H1 (cell line): ENCODE data around the gene CD48. TPM values are rescaled to one million over a fixed set of nuclear protein-coding genes. Genes with fewer than 3 reads are reported as not detected.

Experiments
- CHD7 ChIP-seq: fragments of 300-600 bp; sonication (generic); IDR thresholded peaks from 2 replicates; pipeline ENCODE4 v1.7.1; 2012; ENCODE audit warnings: low read length, moderate library complexity, mild to moderate bottlenecking, inconsistent platforms; ENCODE audit not compliant: insufficient replicate concordance
- CREB1 ChIP-seq: IDR thresholded peaks from 2 replicates; pipeline ENCODE4 v1.6.1; 2012; ENCODE audit warnings: inconsistent platforms
- EGR1 ChIP-seq: IDR thresholded peaks from 2 replicates; pipeline ENCODE4 v1.6.1; 2011; ENCODE audit warnings: low read depth, low read length, borderline replicate concordance
- EZH2 ChIP-seq: fragments of 200-600 bp; sonication (generic); IDR thresholded peaks from 2 replicates; pipeline ENCODE4 v1.7.1; 2012; ENCODE audit warnings: low read depth, mild to moderate bottlenecking, moderate library complexity, low read length, inconsistent platforms; ENCODE audit not compliant: severe bottlenecking
- HDAC6 ChIP-seq: IDR thresholded peaks from one replicate; pipeline ENCODE4 v1.7.1; 2012; ENCODE audit warnings: low read depth, mild to moderate bottlenecking, inconsistent platforms, low read length, moderate library complexity
- MAFK ChIP-seq: IDR thresholded peaks from 2 replicates; pipeline ENCODE4 v1.6.1; 2012; ENCODE audit warnings: low read depth, mild to moderate bottlenecking, improper control_type of control experiment, low read length
- POU5F1 ChIP-seq: IDR thresholded peaks from 2 replicates; pipeline ENCODE4 v1.6.1; 2011; ENCODE audit warnings: low read depth, mild to moderate bottlenecking, low read length, moderate library complexity
- RBBP5 ChIP-seq: IDR thresholded peaks from 2 replicates; pipeline ENCODE4 v1.7.1; 2012; ENCODE audit warnings: low read depth, mild to moderate bottlenecking, inconsistent platforms, low read length, moderate library complexity, borderline replicate concordance
- RFX5 ChIP-seq: IDR thresholded peaks from 2 replicates; pipeline ENCODE4 v1.6.1; 2011; ENCODE audit warnings: low read depth, low read length, improper control_type of control experiment, borderline replicate concordance
- SIX5 ChIP-seq: IDR thresholded peaks from 2 replicates; pipeline ENCODE4 v1.6.1; 2011; ENCODE audit warnings: mild to moderate bottlenecking, low read depth, low read length
- SRF ChIP-seq: IDR thresholded peaks from 2 replicates; pipeline ENCODE4 v1.6.1; 2011; ENCODE audit warnings: mild to moderate bottlenecking, low read depth, low read length, moderate library complexity
- polyA plus RNA-seq, 7 experiments: library from polyadenylated mRNA; depleted of rRNA in 3 of 7; stranded (reverse) in 5 of 7; unstranded in 2 of 7; fragments of >200 nt in 5 of 7; fragments of 200-250 nt in 2 of 7; gene quantifications; 1 replicate in 5 of 7; 2 replicates in 1 of 7; 4 replicates in 1 of 7; pipeline versions ENCODE4 v1.2.1 to v1.2.3, GENCODE V29; 2011 to 2013; ENCODE audit warnings: missing spikeins in 2 of 7, mixed read lengths in 2 of 7
- total RNA-seq: library from RNA; stranded (reverse); fragmentation: NEBNext Ultra II Directional; extraction: Animal tissue kit (Norgen Biotek cat#: 25700); gene quantifications from 2 replicates; pipeline ENCODE4 v1.2.1, GENCODE V29; 2021

CD48 gene
- total and polyA plus RNA-seq, 2 of the 8 experiments (the other 6 are each of a cell fraction or from before 2014, with no cell fraction given) = 0.08 TPM; not detected in 1

DNA sequence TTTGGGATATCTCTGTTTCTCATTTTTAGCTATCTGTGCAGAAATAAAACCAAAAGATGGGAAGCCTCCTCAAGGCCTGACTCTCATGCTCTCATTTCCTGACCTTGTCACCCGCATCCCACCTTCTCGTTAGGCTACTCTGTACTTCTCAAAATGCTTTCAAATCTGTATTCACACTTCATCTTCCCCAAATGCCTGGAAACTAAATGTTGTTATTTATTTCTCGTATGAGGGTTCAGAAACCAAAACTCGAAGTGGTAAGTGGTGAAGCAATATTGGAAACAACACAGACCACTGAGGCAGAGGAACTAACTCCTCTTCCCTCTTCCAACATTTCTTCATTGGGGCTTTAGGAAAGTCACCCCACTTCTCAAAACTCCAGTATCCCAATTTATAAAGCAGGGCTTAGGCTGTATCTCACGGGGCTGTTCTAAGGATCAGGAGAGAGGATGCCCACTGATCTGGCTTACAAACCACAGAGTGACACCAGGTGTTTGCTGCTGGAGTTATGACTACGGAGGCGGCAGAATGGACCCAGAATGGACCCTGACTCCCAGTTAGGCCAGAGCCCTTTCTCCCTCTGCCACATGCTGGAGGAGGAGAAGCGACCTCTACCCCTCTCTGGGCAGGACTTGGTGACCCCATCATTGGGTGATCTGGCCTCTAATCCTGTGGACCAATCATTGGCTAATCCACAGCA lies 31.0 kb upstream of the CD48 start (continued):
- no peak for TF ChIP-seq CHD7
- TF ChIP-seq RFX5 = no peak
- TF ChIP-seq RBBP5 = no peak
- TF ChIP-seq MAFK = no peak
- TF ChIP-seq EGR1 = no peak
- TF ChIP-seq HDAC6 = no peak
- TF ChIP-seq SRF = no peak
- TF ChIP-seq EZH2 = no peak
- TF ChIP-seq SIX5 = no peak
- TF ChIP-seq POU5F1 = no peak
- TF ChIP-seq CREB1 = no peak
